Endothelial cell of umbilical vein (primary cell): ENCODE results near the gene BIN1. TPM values are rescaled to one million over a fixed set of nuclear protein-coding genes. Genes with fewer than 3 reads are reported as not detected.

Experiments
- BruUV-seq: library from RNA; stranded (reverse); fragments of 400-500 nt; replicated peaks from 2 replicates; lab custom pipeline; 2021; lab: Mats Ljungman, UMichigan
- CTCF ChIA-PET: fragments of 300-600, 350-600 bp; sonication (Branson Sonifier 250); formaldehyde crosslinking; loops from one replicate; lab custom pipeline; 2021; ENCODE audit warnings: antibody characterized with exemption, inconsistent platforms; lab: Charles Lee
- POLR2A ChIA-PET: fragments of 300-600, 350-600 bp; sonication (Branson Sonifier 250); formaldehyde crosslinking; loops from one replicate; lab custom pipeline; 2021; ENCODE audit warnings: antibody characterized with exemption, inconsistent platforms; lab: Charles Lee
- DNase-seq: peaks from one replicate; pipeline ENCODE4 v3.0.0-alpha.2; 2011; ENCODE audit warnings: low read depth, low spot score
- FAIRE-seq: peaks from 2 replicates; lab custom pipeline; 2011; peaks lifted over from hg19 to GRCh38; lab: Jason Lieb, UNC
- H2AFZ ChIP-seq: 2 replicates; pipeline ENCODE4 v1.6.0; 2012; ENCODE audit warnings: low read depth, low read length, control low read depth, inconsistent platforms
- H3K27ac ChIP-seq: 2 replicates; pipeline ENCODE4 v1.5.1; 2011; ENCODE audit warnings: low read depth, mild to moderate bottlenecking, control low read depth, low read length, moderate library complexity; ENCODE audit not compliant: insufficient read depth
- H3K27me3 ChIP-seq, 2 experiments: 2 replicates each; pipeline versions ENCODE4 v1.6.0 to v1.6.1; 2011; ENCODE audit warnings: low read length in 2 of 2, mixed read lengths in 1 of 2; ENCODE audit not compliant: control insufficient read depth in 2 of 2, insufficient read depth in 2 of 2
- H3K36me3 ChIP-seq, 2 experiments: 2 replicates in 1 of 2; 3 replicates in 1 of 2; pipeline ENCODE4 v1.5.1; 2011; ENCODE audit warnings: low read length in 2 of 2, mild to moderate bottlenecking in 1 of 2, moderate library complexity in 1 of 2; ENCODE audit not compliant: control insufficient read depth in 2 of 2, insufficient read depth in 2 of 2; ENCODE audit errors: extremely low read depth in 1 of 2
- H3K4me1 ChIP-seq: 3 replicates; pipeline ENCODE4 v1.5.1; 2011; ENCODE audit warnings: mild to moderate bottlenecking, low read length; ENCODE audit not compliant: control insufficient read depth, insufficient read depth; ENCODE audit errors: extremely low read depth
- H3K4me2 ChIP-seq: 2 replicates; pipeline ENCODE4 v1.6.1; 2011; ENCODE audit warnings: low read length, control low read depth, mixed read lengths; ENCODE audit not compliant: insufficient read depth
- H3K4me3 ChIP-seq, 3 experiments: fragments of 200-600 bp in 1 of 3; sonication (generic), shearing (Covaris generic) in 1 of 3; replicated peaks in 1 of 3; 2 replicates each; pipeline ENCODE4 v1.5.1; 2011 to 2016; ENCODE audit warnings: control low read depth in 3 of 3, low read length in 3 of 3, mild to moderate bottlenecking in 2 of 3, inconsistent platforms in 1 of 3, low read depth in 1 of 3, moderate library complexity in 1 of 3; ENCODE audit not compliant: insufficient read depth in 1 of 3
- H3K79me2 ChIP-seq: 2 replicates; pipeline ENCODE4 v1.6.0; 2012; ENCODE audit warnings: low read length, inconsistent platforms; ENCODE audit not compliant: control insufficient read depth, insufficient read depth
- H3K9ac ChIP-seq: replicated peaks from 2 replicates; pipeline ENCODE3; 2011; ENCODE audit warnings: low read length, control low read depth; ENCODE audit not compliant: insufficient read depth; ENCODE audit errors: extremely low read depth
- H3K9me1 ChIP-seq: replicated peaks from 3 replicates; pipeline ENCODE4 v1.6.0; 2011; ENCODE audit warnings: mild to moderate bottlenecking, low read length; ENCODE audit not compliant: control insufficient read depth, insufficient read depth; ENCODE audit errors: extremely low read depth
- H3K9me3 ChIP-seq: replicated peaks from 2 replicates; pipeline ENCODE4 v1.5.1; 2012; ENCODE audit warnings: low read length, inconsistent platforms; ENCODE audit not compliant: control insufficient read depth, insufficient read depth
- H4K20me1 ChIP-seq: replicated peaks from 2 replicates; pipeline ENCODE3; 2011; ENCODE audit warnings: mild to moderate bottlenecking, low read length; ENCODE audit not compliant: control insufficient read depth, insufficient read depth; ENCODE audit errors: extremely low read depth
- CTCF ChIP-seq, 2 donors: IDR thresholded peaks; 1 replicate in 1 of 2; 2 replicates in 1 of 2; pipeline ENCODE4 v1.5.1; 2011; ENCODE audit warnings: low read length in 2 of 2, mild to moderate bottlenecking in 2 of 2, moderate library complexity in 2 of 2, control low read depth in 1 of 2, inconsistent platforms in 1 of 2, low read depth in 1 of 2; ENCODE audit not compliant: insufficient read depth in 1 of 2; ENCODE audit errors: extremely low read depth in 1 of 2
- EZH2 ChIP-seq: IDR thresholded peaks from 2 replicates; pipeline ENCODE4 v1.6.1; 2012; ENCODE audit warnings: borderline replicate concordance, low read depth, mild to moderate bottlenecking, moderate library complexity, low read length, inconsistent platforms; ENCODE audit not compliant: severe bottlenecking
- FOS ChIP-seq: IDR thresholded peaks from 2 replicates; pipeline ENCODE4 v1.6.1; 2011; ENCODE audit warnings: mild to moderate bottlenecking, low read length, moderate library complexity, borderline replicate concordance; ENCODE audit not compliant: insufficient read depth
- GATA2 ChIP-seq: IDR thresholded peaks from 2 replicates; pipeline ENCODE4 v1.7.0; 2011; ENCODE audit warnings: low read depth, mild to moderate bottlenecking, moderate library complexity, mixed read lengths, low read length; ENCODE audit not compliant: insufficient read length, insufficient read depth
- JUN ChIP-seq: IDR thresholded peaks from 2 replicates; pipeline ENCODE4 v1.6.1; 2011; ENCODE audit warnings: borderline replicate concordance, low read depth; ENCODE audit not compliant: insufficient read length, insufficient read depth
- MAX ChIP-seq: IDR thresholded peaks from 2 replicates; pipeline ENCODE4 v1.6.1; 2011; ENCODE audit not compliant: insufficient read depth, insufficient read length
- MYC ChIP-seq: IDR thresholded peaks from one replicate; pipeline ENCODE4 v1.6.1; 2011; ENCODE audit warnings: mild to moderate bottlenecking, low read depth, low read length
- POLR2A ChIP-seq: IDR thresholded peaks from 2 replicates; pipeline ENCODE4 v1.6.1; 2012; ENCODE audit warnings: low read depth, mild to moderate bottlenecking, control low read depth, low read length
- POLR2AphosphoS5 ChIP-seq: IDR thresholded peaks from 2 replicates; pipeline ENCODE4 v1.6.1; 2012; ENCODE audit warnings: low read depth, mild to moderate bottlenecking, control low read depth, low read length, moderate library complexity; ENCODE audit not compliant: insufficient read depth
- dilution Hi-C: fragments of 300-500 bp; cut with MboI; formaldehyde crosslinking; loops from one replicate; pipeline ENCODE4 v1.15.0; 2019; ENCODE audit warnings: low sequenced_read_pairs; ENCODE audit not compliant: extremely low pct_ligation_motif_present
- intact Hi-C: fragments of 100-400 bp; cut with micrococcal nuclease; formaldehyde crosslinking; loops from one replicate; pipeline ENCODE4 v1.10.0; 2022
- polyA plus RNA-seq, 4 experiments: library from polyadenylated mRNA; depleted of rRNA in 3 of 4; stranded (reverse) in 3 of 4; unstranded in 1 of 4; fragments of >200 nt; gene quantifications; 2 replicates each; pipeline versions ENCODE4 v1.2.1 to v1.2.3, GENCODE V29; 2011 to 2012; ENCODE audit warnings: missing spikeins in 1 of 4
- total RNA-seq: library from RNA; stranded (reverse); gene quantifications from 2 replicates; pipeline ENCODE4 v1.2.3, GENCODE V29; 2021

The BIN1 gene
- total and polyA plus RNA-seq, 2 donors (not counting 3 experiments of a cell fraction or from before 2014, with no cell fraction given), result 26.3 to 36.9 TPM

GRCh38 chr2:127069003-127069402 lies 38.0 kb downstream of the BIN1 start:
- BruUV-seq, result no TSS peak

More at GRCh38 chr2:127069003-127069402, 38.0 kb downstream of the BIN1 start:
- Histone ChIP-seq H3K27ac (no peak overlapping the region), H3K27me3 (no peaks in the 10 kb centered on the region), H3K4me2 (no peak overlapping the region), H2AFZ (no peak overlapping the region), H3K36me3 (no peaks in the 10 kb centered on the region), H3K79me2 (no peaks in the 10 kb centered on the region), H4K20me1 (no peaks in the 10 kb centered on the region), H3K9me1 (no peaks in the 10 kb centered on the region), H3K9ac (no peak overlapping the region), H3K9me3 (no peaks in the 10 kb centered on the region), H3K4me3 (no peak overlapping the region), H3K4me1 (peaks cover 18% of the 10 kb centered on the region)
- ChIA-PET CTCF (interaction anchor here (0.7 to 5.8 kb wide), 9 partner anchors 10 to 165 kb away, joined by 3 to 106 read pairs (median 8); partner anchors contain the start of gene BIN1), POLR2A (no interaction called here)
- TF ChIP-seq FOS (no peak), POLR2AphosphoS5 (no peak), POLR2A (no peak), MYC (no peak), GATA2 (no peak), MAX (no peak), CTCF (IDR thresholded peaks at IDR 0.05; ENCODE audit: extremely low read depth in 1 of 2, insufficient read depth in 1 of 2, low read depth in 1 of 2, low read length in 2 of 2) (no peak), JUN (no peak), EZH2 (no peak)
- DNase-seq (no peak), FAIRE-seq (no peak)
- dilution Hi-C loops (no loop called here), intact Hi-C loops (loop anchor here (5.0 to 10.0 kb wide), 2 partner anchors 83 to 226 kb away; partner anchors contain the start of gene ERCC3)
